OCI-LY7 (cell line): Measurements from ENCODE around the gene SLC25A33. TPM values are rescaled to one million over a fixed set of nuclear protein-coding genes. Genes with fewer than 3 reads are reported as not detected.

Source experiments
- BruUV-seq: library from RNA; stranded (reverse); fragments of 400-500 nt; replicated peaks from 2 replicates; lab custom pipeline; 2021; lab: Mats Ljungman, UMichigan
- CTCF ChIA-PET: fragments of 300-600 bp; sonication (Branson Sonifier 250); formaldehyde crosslinking; loops from one replicate; lab custom pipeline; 2022; ENCODE audit warnings: antibody characterized with exemption; ENCODE audit not compliant: unreplicated experiment; lab: Charles Lee
- POLR2A ChIA-PET: fragments of 300-600 bp; sonication (Branson Sonifier 250); formaldehyde crosslinking; loops from one replicate; lab custom pipeline; 2022; ENCODE audit warnings: antibody characterized with exemption; lab: Charles Lee
- DNase-seq: peaks from one replicate; pipeline ENCODE4 v3.0.0-alpha.2; 2015; ENCODE audit warnings: low spot score
- H2AFZ ChIP-seq: fragments of 200-600 bp; sonication (generic), shearing (Covaris generic); 2 replicates; pipeline ENCODE4 v1.6.1; 2014; ENCODE audit warnings: mild to moderate bottlenecking, antibody characterized with exemption, low read length, moderate library complexity
- H3K27ac ChIP-seq: fragments of 200-600 bp; sonication (generic); 2 replicates; pipeline ENCODE4 v1.5.1; 2014; ENCODE audit warnings: mixed run types, low read depth, mild to moderate bottlenecking, moderate library complexity, low read length, inconsistent platforms; ENCODE audit not compliant: poor library complexity, severe bottlenecking
- H3K36me3 ChIP-seq: fragments of 200-600 bp; sonication (generic); 2 replicates; pipeline ENCODE4 v1.6.1; 2014; ENCODE audit warnings: mild to moderate bottlenecking, antibody characterized with exemption, low read length, moderate library complexity, mixed read lengths; ENCODE audit not compliant: insufficient read depth
- H3K4me1 ChIP-seq: fragments of 200-600 bp; sonication (generic); 2 replicates; pipeline ENCODE4 v1.5.1; 2014; ENCODE audit warnings: mild to moderate bottlenecking, low read length; ENCODE audit not compliant: insufficient read depth, poor library complexity, severe bottlenecking
- H3K4me2 ChIP-seq: fragments of 200-600 bp; sonication (generic); 2 replicates; pipeline ENCODE4 v1.6.1; 2014; ENCODE audit warnings: mild to moderate bottlenecking, low read length
- H3K4me3 ChIP-seq: fragments of 200-600 bp; sonication (generic); 2 replicates; pipeline ENCODE4 v1.5.1; 2014; ENCODE audit warnings: mild to moderate bottlenecking, low read depth, low read length; ENCODE audit not compliant: poor library complexity, severe bottlenecking
- H3K79me2 ChIP-seq: fragments of 200-600 bp; sonication (generic); 2 replicates; pipeline ENCODE4 v1.6.1; 2016; ENCODE audit warnings: low read depth, mild to moderate bottlenecking, low read length, moderate library complexity, mixed read lengths; ENCODE audit not compliant: insufficient read depth
- H3K9me2 ChIP-seq: fragments of 200-600 bp; sonication (generic); 2 replicates; pipeline ENCODE4 v1.6.1; 2016; ENCODE audit warnings: mild to moderate bottlenecking, low read length, mixed read lengths; ENCODE audit not compliant: insufficient read depth
- H3K9me3 ChIP-seq: fragments of 200-600 bp; sonication (generic); 2 replicates; pipeline ENCODE4 v1.6.1; 2014; ENCODE audit warnings: mild to moderate bottlenecking, mixed run types, low read length, mixed read lengths
- H4K20me1 ChIP-seq: fragments of 200-600 bp; sonication (generic); 2 replicates; pipeline ENCODE4 v1.6.1; 2014; ENCODE audit warnings: mild to moderate bottlenecking, antibody characterized with exemption, low read length, moderate library complexity, mixed read lengths; ENCODE audit not compliant: insufficient read depth
- EZH2phosphoT487 ChIP-seq: fragments of 200-600 bp; sonication (generic); IDR thresholded peaks from 2 replicates; pipeline ENCODE4 v1.6.1; 2018; ENCODE audit warnings: low read depth, borderline replicate concordance, mild to moderate bottlenecking, mixed run types, antibody characterized with exemption, low read length, moderate library complexity, mixed read lengths
- intact Hi-C: fragments of 100-400 bp; cut with micrococcal nuclease; formaldehyde crosslinking; loops from one replicate; pipeline ENCODE4 v1.10.0; 2022; ENCODE audit not compliant: unreplicated experiment
- total RNA-seq, 2 experiments: library from RNA; depleted of rRNA in 1 of 2; stranded (reverse); fragments of >200 nt in 1 of 2; shearing (Covaris generic) in 1 of 2; gene quantifications; 2 replicates each; pipeline ENCODE4 v1.2.3, GENCODE V29; 2014 to 2022
- TF ChIP-seq, protein P1 (sequence below): fragments of 200-600 bp; sonication (generic); conservative IDR thresholded peaks from 2 replicates; pipeline ENCODE4 v1.5.1; 2014; ENCODE audit warnings: mild to moderate bottlenecking, antibody characterized with exemption, low read length, moderate library complexity, mixed read lengths

Gene SLC25A33
- total RNA-seq, 2 experiments from 2014 or later: 15.1 to 16.5 TPM

DNA sequence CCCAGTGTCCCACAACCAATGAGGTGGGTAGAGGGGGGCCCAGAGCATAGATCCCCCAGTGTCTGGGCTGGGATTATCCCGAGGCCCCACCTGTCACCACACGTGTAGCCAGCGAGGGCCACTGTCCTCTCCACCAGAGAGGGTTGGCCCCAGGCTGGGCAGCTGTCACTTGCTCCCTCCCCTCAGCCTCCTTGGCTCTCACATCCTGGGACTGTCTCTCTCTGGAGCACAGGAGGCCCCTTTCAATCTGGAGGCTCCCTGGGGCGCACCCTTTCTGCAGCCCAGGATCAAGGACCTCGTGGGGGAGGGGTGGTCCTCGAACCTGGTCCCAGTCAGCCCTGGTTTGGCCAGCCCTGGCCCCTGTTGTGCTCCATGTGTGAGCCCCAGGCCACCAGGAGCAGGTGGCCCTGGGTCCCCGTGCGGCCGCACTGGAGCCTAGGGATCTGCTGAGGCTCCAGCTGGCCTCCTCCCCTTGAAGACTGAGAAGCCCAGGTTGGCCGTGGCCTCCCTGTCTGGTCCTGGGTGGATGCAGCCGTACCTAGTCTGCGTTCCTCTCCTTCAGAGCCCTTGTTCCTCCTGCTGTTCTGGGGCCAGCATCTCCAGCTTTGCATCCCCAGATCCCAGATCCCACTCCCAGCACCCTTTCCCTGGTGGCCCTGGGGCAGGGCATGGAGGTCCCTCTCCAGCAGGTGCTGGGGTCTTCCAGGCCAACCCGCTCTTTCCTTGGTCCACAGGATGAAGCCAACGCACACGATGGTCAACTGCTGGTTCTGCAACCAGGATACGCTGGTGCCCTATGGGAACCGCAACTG, 56.1 kb downstream of the SLC25A33 start:
- Histone ChIP-seq H3K4me2 (no peak overlapping the region), H3K79me2 (no peaks in the 10 kb centered on the region; the same call in 1 of the 2 replicates), H3K4me1 (peaks cover 33% of the 10 kb centered on the region), H3K36me3 (peaks cover 23% of the 10 kb centered on the region; the same call in 1 of the 2 replicates), H2AFZ (no peak overlapping the region), H3K9me3 (no peaks in the 10 kb centered on the region), H3K9me2 (no peaks in the 10 kb centered on the region), H4K20me1 (peaks cover 8% of the 10 kb centered on the region; the same call in 1 of the 2 replicates), H3K4me3 (no peak overlapping the region), H3K27ac (no peak overlapping the region)
- POLR2A ChIA-PET: no interaction called here
- intact Hi-C loops: no loop called here
- TF ChIP-seq EZH2phosphoT487: no peak
- TF ChIP-seq, protein P1, sequence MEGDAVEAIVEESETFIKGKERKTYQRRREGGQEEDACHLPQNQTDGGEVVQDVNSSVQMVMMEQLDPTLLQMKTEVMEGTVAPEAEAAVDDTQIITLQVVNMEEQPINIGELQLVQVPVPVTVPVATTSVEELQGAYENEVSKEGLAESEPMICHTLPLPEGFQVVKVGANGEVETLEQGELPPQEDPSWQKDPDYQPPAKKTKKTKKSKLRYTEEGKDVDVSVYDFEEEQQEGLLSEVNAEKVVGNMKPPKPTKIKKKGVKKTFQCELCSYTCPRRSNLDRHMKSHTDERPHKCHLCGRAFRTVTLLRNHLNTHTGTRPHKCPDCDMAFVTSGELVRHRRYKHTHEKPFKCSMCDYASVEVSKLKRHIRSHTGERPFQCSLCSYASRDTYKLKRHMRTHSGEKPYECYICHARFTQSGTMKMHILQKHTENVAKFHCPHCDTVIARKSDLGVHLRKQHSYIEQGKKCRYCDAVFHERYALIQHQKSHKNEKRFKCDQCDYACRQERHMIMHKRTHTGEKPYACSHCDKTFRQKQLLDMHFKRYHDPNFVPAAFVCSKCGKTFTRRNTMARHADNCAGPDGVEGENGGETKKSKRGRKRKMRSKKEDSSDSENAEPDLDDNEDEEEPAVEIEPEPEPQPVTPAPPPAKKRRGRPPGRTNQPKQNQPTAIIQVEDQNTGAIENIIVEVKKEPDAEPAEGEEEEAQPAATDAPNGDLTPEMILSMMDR: no peak
- DNase-seq: no peak
- BruUV-seq: no TSS peak
- CTCF ChIA-PET: no interaction called here

- no peak overlapping the region for H3K4me3 ChIP-seq
- H3K9me3 ChIP-seq: no peaks in the 10 kb centered on the region
- peaks cover 27% of the 10 kb centered on the region for H3K4me1 ChIP-seq
- no TSS peak for BruUV-seq
- peaks cover 2% of the 10 kb centered on the region; the same call in 1 of the 2 replicates for H4K20me1 ChIP-seq
- no peak for DNase-seq
- H3K79me2 ChIP-seq: no peaks in the 10 kb centered on the region; the same call in 1 of the 2 replicates
- TF ChIP-seq EZH2phosphoT487: no peak
- TF ChIP-seq, protein P1: no peak
- H3K36me3 ChIP-seq: peaks cover 28% of the 10 kb centered on the region; the same call in 1 of the 2 replicates
- H2AFZ ChIP-seq: no peak overlapping the region
- intact Hi-C loops: no loop called here
- CTCF ChIA-PET: no interaction called here
- no peaks in the 10 kb centered on the region for H3K9me2 ChIP-seq
- no peak overlapping the region for H3K4me2 ChIP-seq
- POLR2A ChIA-PET: no interaction called here
- no peak overlapping the region for H3K27ac ChIP-seq
These were observed 56.7 kb downstream of the SLC25A33 start for GRCh38 chr1:9595968-9596340.
